ENCODE measurements around the gene ATP6V1B1. TPM values are rescaled to one million over a fixed set of nuclear protein-coding genes. Genes with fewer than 3 reads are reported as not detected.

ATP6V1B1 gene
- total and polyA plus RNA-seq, 2 of the 13 experiments (the other 11 are each of a cell fraction or from before 2014, with no cell fraction given) = 0.58 to 1.6 TPM

DNA sequence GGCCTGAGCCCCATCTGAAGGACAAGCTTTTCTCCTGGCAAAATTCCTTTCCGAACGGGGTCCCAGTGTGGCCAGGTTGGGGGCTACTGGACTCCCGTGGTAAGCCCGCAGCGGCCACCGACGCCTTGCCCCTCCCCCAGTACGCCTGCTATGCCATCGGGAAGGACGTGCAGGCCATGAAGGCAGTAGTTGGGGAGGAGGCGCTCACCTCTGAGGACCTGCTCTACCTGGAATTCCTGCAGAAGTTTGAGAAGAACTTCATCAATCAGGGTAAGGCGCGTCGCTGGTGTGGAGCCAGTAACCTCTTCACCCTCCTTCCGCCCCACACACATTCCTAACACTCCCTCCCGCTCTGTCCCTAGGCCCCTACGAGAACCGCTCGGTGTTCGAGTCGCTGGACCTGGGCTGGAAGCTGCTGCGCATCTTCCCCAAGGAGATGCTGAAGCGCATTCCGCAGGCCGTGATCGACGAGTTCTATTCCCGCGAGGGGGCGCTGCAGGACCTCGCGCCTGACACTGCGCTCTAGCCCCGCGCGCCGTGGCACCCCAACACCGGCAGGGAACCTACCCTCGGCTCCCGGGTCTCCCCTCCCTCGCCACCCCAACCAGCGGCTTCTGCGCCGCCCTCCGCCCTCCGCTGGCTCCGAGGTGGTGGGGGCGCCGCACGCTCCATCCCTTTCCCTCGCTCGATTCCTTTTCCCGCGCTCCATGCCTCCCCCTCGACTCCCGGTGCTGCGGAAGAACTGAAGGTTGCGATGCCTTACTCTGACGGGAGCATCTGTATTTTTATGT, 29.1 kb downstream of the ATP6V1B1 start (continued):
- TF ChIP-seq, protein P1, sequence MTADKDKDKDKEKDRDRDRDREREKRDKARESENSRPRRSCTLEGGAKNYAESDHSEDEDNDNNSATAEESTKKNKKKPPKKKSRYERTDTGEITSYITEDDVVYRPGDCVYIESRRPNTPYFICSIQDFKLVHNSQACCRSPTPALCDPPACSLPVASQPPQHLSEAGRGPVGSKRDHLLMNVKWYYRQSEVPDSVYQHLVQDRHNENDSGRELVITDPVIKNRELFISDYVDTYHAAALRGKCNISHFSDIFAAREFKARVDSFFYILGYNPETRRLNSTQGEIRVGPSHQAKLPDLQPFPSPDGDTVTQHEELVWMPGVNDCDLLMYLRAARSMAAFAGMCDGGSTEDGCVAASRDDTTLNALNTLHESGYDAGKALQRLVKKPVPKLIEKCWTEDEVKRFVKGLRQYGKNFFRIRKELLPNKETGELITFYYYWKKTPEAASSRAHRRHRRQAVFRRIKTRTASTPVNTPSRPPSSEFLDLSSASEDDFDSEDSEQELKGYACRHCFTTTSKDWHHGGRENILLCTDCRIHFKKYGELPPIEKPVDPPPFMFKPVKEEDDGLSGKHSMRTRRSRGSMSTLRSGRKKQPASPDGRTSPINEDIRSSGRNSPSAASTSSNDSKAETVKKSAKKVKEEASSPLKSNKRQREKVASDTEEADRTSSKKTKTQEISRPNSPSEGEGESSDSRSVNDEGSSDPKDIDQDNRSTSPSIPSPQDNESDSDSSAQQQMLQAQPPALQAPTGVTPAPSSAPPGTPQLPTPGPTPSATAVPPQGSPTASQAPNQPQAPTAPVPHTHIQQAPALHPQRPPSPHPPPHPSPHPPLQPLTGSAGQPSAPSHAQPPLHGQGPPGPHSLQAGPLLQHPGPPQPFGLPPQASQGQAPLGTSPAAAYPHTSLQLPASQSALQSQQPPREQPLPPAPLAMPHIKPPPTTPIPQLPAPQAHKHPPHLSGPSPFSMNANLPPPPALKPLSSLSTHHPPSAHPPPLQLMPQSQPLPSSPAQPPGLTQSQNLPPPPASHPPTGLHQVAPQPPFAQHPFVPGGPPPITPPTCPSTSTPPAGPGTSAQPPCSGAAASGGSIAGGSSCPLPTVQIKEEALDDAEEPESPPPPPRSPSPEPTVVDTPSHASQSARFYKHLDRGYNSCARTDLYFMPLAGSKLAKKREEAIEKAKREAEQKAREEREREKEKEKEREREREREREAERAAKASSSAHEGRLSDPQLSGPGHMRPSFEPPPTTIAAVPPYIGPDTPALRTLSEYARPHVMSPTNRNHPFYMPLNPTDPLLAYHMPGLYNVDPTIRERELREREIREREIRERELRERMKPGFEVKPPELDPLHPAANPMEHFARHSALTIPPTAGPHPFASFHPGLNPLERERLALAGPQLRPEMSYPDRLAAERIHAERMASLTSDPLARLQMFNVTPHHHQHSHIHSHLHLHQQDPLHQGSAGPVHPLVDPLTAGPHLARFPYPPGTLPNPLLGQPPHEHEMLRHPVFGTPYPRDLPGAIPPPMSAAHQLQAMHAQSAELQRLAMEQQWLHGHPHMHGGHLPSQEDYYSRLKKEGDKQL (CRISPR knock-in tag; IDR thresholded peaks at IDR 0.05; ENCODE audit: low read depth) = no peak
- TF ChIP-seq MEIS2 (CRISPR knock-in tag; IDR thresholded peaks at IDR 0.05) (peak; percentile 20; the same call in 1 of the 2 replicates), SAFB2 (CRISPR knock-in tag; IDR thresholded peaks at IDR 0.05; ENCODE audit: borderline replicate concordance, low read depth) (peak; percentile 66; the same call in 1 of the 2 replicates), ZNF20 (CRISPR knock-in tag; IDR thresholded peaks at IDR 0.05) (no peak), ZNF598 (CRISPR knock-in tag; IDR thresholded peaks at IDR 0.05; ENCODE audit: borderline replicate concordance) (no peak), AGO1 (IDR thresholded peaks at IDR 0.05; ENCODE audit: low read depth, low read length, poor library complexity, severe bottlenecking) (peak; percentile 65), ATAD3A (CRISPR knock-in tag; IDR thresholded peaks at IDR 0.05) (no peak), ZSCAN25 (CRISPR knock-in tag; IDR thresholded peaks at IDR 0.05) (no peak), TBX2 (CRISPR knock-in tag; IDR thresholded peaks at IDR 0.05; ENCODE audit: borderline replicate concordance) (peak; percentile 29; the same call in 1 of the 2 replicates), XRCC5 (optimal IDR thresholded peaks at IDR 0.05; ENCODE audit: low read length) (peak; percentile 71), STAG1 (CRISPR knock-in tag; IDR thresholded peaks at IDR 0.05) (peak; percentile 77), AGO2 (optimal IDR thresholded peaks at IDR 0.05; ENCODE audit: low read depth, low read length) (peak; percentile 35), SP140L (CRISPR knock-in tag; IDR thresholded peaks at IDR 0.05; ENCODE audit: borderline replicate concordance) (no peak)
- TF ChIP-seq, protein P2, sequence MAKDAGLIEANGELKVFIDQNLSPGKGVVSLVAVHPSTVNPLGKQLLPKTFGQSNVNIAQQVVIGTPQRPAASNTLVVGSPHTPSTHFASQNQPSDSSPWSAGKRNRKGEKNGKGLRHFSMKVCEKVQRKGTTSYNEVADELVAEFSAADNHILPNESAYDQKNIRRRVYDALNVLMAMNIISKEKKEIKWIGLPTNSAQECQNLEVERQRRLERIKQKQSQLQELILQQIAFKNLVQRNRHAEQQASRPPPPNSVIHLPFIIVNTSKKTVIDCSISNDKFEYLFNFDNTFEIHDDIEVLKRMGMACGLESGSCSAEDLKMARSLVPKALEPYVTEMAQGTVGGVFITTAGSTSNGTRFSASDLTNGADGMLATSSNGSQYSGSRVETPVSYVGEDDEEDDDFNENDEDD (CRISPR knock-in tag; IDR thresholded peaks at IDR 0.05; ENCODE audit: borderline replicate concordance) = no peak
- TF ChIP-seq, protein P3, sequence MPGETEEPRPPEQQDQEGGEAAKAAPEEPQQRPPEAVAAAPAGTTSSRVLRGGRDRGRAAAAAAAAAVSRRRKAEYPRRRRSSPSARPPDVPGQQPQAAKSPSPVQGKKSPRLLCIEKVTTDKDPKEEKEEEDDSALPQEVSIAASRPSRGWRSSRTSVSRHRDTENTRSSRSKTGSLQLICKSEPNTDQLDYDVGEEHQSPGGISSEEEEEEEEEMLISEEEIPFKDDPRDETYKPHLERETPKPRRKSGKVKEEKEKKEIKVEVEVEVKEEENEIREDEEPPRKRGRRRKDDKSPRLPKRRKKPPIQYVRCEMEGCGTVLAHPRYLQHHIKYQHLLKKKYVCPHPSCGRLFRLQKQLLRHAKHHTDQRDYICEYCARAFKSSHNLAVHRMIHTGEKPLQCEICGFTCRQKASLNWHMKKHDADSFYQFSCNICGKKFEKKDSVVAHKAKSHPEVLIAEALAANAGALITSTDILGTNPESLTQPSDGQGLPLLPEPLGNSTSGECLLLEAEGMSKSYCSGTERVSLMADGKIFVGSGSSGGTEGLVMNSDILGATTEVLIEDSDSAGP (CRISPR knock-in tag; IDR thresholded peaks at IDR 0.05; ENCODE audit: borderline replicate concordance) = peak; percentile 45; the same call in 1 of the 2 replicates
- TF ChIP-seq, protein P4, sequence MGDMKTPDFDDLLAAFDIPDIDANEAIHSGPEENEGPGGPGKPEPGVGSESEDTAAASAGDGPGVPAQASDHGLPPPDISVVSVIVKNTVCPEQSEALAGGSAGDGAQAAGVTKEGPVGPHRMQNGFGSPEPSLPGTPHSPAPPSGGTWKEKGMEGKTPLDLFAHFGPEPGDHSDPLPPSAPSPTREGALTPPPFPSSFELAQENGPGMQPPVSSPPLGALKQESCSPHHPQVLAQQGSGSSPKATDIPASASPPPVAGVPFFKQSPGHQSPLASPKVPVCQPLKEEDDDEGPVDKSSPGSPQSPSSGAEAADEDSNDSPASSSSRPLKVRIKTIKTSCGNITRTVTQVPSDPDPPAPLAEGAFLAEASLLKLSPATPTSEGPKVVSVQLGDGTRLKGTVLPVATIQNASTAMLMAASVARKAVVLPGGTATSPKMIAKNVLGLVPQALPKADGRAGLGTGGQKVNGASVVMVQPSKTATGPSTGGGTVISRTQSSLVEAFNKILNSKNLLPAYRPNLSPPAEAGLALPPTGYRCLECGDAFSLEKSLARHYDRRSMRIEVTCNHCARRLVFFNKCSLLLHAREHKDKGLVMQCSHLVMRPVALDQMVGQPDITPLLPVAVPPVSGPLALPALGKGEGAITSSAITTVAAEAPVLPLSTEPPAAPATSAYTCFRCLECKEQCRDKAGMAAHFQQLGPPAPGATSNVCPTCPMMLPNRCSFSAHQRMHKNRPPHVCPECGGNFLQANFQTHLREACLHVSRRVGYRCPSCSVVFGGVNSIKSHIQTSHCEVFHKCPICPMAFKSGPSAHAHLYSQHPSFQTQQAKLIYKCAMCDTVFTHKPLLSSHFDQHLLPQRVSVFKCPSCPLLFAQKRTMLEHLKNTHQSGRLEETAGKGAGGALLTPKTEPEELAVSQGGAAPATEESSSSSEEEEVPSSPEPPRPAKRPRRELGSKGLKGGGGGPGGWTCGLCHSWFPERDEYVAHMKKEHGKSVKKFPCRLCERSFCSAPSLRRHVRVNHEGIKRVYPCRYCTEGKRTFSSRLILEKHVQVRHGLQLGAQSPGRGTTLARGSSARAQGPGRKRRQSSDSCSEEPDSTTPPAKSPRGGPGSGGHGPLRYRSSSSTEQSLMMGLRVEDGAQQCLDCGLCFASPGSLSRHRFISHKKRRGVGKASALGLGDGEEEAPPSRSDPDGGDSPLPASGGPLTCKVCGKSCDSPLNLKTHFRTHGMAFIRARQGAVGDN (CRISPR knock-in tag; IDR thresholded peaks at IDR 0.05) = peak; percentile 66

Measured in HepG2 (cell line).